SK-N-SH (cell line): ENCODE measurements around the gene S100A4. TPM values are rescaled to one million over a fixed set of nuclear protein-coding genes. Genes with fewer than 3 reads are reported as not detected.

Experiments
- CTCF ChIA-PET: fragments of 300-600, 350-600 bp; formaldehyde crosslinking; extraction: SDS; loops from one replicate; lab custom pipeline; 2021; lab: Yijun Ruan, JAX
- POLR2A ChIA-PET: fragments of 350-600 bp; sonication (Branson Sonifier 250); formaldehyde crosslinking; extraction: SDS; loops from one replicate; lab custom pipeline; 2020; ENCODE audit warnings: antibody characterized with exemption, inconsistent platforms; lab: Yijun Ruan, JAX
- DNase-seq: peaks from one replicate; pipeline ENCODE4 v3.0.0; 2012
- H2AFZ ChIP-seq: fragments of 200-600 bp; sonication (generic); 2 replicates; pipeline ENCODE4 v1.8.1; 2016; ENCODE audit warnings: antibody characterized with exemption, mild to moderate bottlenecking, low read depth
- H3F3A ChIP-seq: fragments of 200-600 bp; sonication (generic); replicated peaks from 2 replicates; pipeline ENCODE3; 2016; ENCODE audit warnings: antibody characterized with exemption, mild to moderate bottlenecking; ENCODE audit not compliant: insufficient read depth
- H3K27ac ChIP-seq, 2 experiments: fragments of 200-500 bp in 1 of 2; fragments of 200-600 bp in 1 of 2; sonication (Bioruptor generic) in 1 of 2; sonication (generic), shearing (Covaris generic) in 1 of 2; 2 replicates each; pipeline versions ENCODE4 v1.5.1 to v1.6.1; 2014 to 2016; ENCODE audit warnings: low read depth in 2 of 2, inconsistent platforms in 1 of 2, low read length in 1 of 2, mild to moderate bottlenecking in 1 of 2, mixed read lengths in 1 of 2
- H3K27me3 ChIP-seq: fragments of 200-600 bp; sonication (generic), shearing (Covaris generic); 2 replicates; pipeline ENCODE4 v1.6.1; 2016; ENCODE audit warnings: mixed run types; ENCODE audit not compliant: insufficient read depth
- H3K36me3 ChIP-seq, 2 experiments: fragments of 200-500 bp in 1 of 2; fragments of 200-600 bp in 1 of 2; sonication (Bioruptor generic) in 1 of 2; sonication (generic) in 1 of 2; replicated peaks in 1 of 2; 2 replicates each; pipeline versions ENCODE3 to v1.5.1; 2014 to 2016; ENCODE audit warnings: low read length in 1 of 2, mild to moderate bottlenecking in 1 of 2; ENCODE audit not compliant: insufficient read depth in 2 of 2, control insufficient read depth in 1 of 2
- H3K4me1 ChIP-seq, 2 experiments: fragments of 200-500 bp in 1 of 2; fragments of 200-600 bp in 1 of 2; sonication (Bioruptor generic) in 1 of 2; sonication (generic), shearing (Covaris generic) in 1 of 2; 2 replicates each; pipeline versions ENCODE4 v1.5.1 to v1.6.1; 2014 to 2016; ENCODE audit warnings: low read depth in 1 of 2, low read length in 1 of 2, mixed run types in 1 of 2; ENCODE audit not compliant: insufficient read depth in 2 of 2, control insufficient read depth in 1 of 2
- H3K4me2 ChIP-seq: fragments of 200-600 bp; sonication (generic), shearing (Covaris generic); 2 replicates; pipeline ENCODE4 v1.6.1; 2017; ENCODE audit warnings: mixed run types
- H3K4me3 ChIP-seq, 2 experiments: fragments of 200-500 bp in 1 of 2; fragments of 200-600 bp in 1 of 2; sonication (Bioruptor generic) in 1 of 2; sonication (generic), shearing (Covaris generic) in 1 of 2; 2 replicates each; pipeline versions ENCODE4 v1.5.1 to v1.8.1; 2014 to 2016; ENCODE audit warnings: low read depth in 2 of 2, inconsistent platforms in 1 of 2, low read length in 1 of 2, mild to moderate bottlenecking in 1 of 2, mixed read lengths in 1 of 2, moderate library complexity in 1 of 2
- H3K79me2 ChIP-seq: fragments of 200-600 bp; sonication (generic); 2 replicates; pipeline ENCODE4 v1.8.1; 2017; ENCODE audit warnings: mild to moderate bottlenecking; ENCODE audit not compliant: insufficient read depth
- H3K9ac ChIP-seq: fragments of 200-600 bp; sonication (generic); 2 replicates; pipeline ENCODE4 v1.6.1; 2017; ENCODE audit warnings: mixed run types
- H3K9me2 ChIP-seq: fragments of 200-600 bp; sonication (generic); 2 replicates; pipeline ENCODE4 v1.6.1; 2017; ENCODE audit warnings: mixed run types
- H3K9me3 ChIP-seq: fragments of 200-600 bp; sonication (generic); 2 replicates; pipeline ENCODE4 v1.6.1; 2017; ENCODE audit warnings: mixed run types, mild to moderate bottlenecking, moderate library complexity
- H4K20me1 ChIP-seq: fragments of 200-600 bp; sonication (generic); 2 replicates; pipeline ENCODE4 v1.6.1; 2017; ENCODE audit warnings: mild to moderate bottlenecking, mixed run types; ENCODE audit not compliant: insufficient read depth
- ELF1 ChIP-seq: IDR thresholded peaks from 2 replicates; pipeline ENCODE4 v1.4.0; 2012
- FOXJ3 ChIP-seq: sonication (generic); formaldehyde crosslinking; IDR thresholded peaks from 2 replicates; pipeline ENCODE4 v1.5.1; 2020; ENCODE audit warnings: mild to moderate bottlenecking, missing genetic modification reagents
- POLR2AphosphoS5 ChIP-seq: IDR thresholded peaks from 2 replicates; pipeline ENCODE4 v1.6.1; 2012; ENCODE audit warnings: low read depth, low read length
- RAD21 ChIP-seq: IDR thresholded peaks from 2 replicates; pipeline ENCODE4 v1.6.1; 2012; ENCODE audit warnings: mild to moderate bottlenecking, low read length
- RFX5 ChIP-seq: IDR thresholded peaks from 2 replicates; pipeline ENCODE4 v1.6.1; 2012; ENCODE audit warnings: mild to moderate bottlenecking, improper control_type of control experiment, low read length
- SMC3 ChIP-seq: IDR thresholded peaks from 2 replicates; pipeline ENCODE4 v1.6.1; 2012; ENCODE audit warnings: low read depth, low read length, improper control_type of control experiment
- WGBS: methylation state at CpG from one replicate; pipeline ENCODE4 v1.1.6; 2017; ENCODE audit warnings: low lambda C conversion rate; 5-methylcytosine and 5-hydroxymethylcytosine counted together
- polyA plus RNA-seq, 3 experiments: library from polyadenylated mRNA; depleted of rRNA; stranded (reverse); fragments of >200 nt; gene quantifications; 2 replicates each; pipeline ENCODE4 v1.2.3, GENCODE V29; 2012
- TF ChIP-seq, protein P1 (sequence below): fragments of 200-600 bp; sonication (generic); IDR thresholded peaks from 2 replicates; pipeline ENCODE4 v1.6.1; 2017; ENCODE audit warnings: antibody characterized with exemption, mild to moderate bottlenecking, moderate library complexity
- TF ChIP-seq, protein P2 (sequence below): IDR thresholded peaks from 2 replicates; pipeline ENCODE4 v1.4.0; 2012; ENCODE audit warnings: low read depth

The S100A4 gene
- polyA plus RNA-seq, 1 of the 3 experiments (the other 2 are of a cell fraction), result 25.4 TPM

DNA sequence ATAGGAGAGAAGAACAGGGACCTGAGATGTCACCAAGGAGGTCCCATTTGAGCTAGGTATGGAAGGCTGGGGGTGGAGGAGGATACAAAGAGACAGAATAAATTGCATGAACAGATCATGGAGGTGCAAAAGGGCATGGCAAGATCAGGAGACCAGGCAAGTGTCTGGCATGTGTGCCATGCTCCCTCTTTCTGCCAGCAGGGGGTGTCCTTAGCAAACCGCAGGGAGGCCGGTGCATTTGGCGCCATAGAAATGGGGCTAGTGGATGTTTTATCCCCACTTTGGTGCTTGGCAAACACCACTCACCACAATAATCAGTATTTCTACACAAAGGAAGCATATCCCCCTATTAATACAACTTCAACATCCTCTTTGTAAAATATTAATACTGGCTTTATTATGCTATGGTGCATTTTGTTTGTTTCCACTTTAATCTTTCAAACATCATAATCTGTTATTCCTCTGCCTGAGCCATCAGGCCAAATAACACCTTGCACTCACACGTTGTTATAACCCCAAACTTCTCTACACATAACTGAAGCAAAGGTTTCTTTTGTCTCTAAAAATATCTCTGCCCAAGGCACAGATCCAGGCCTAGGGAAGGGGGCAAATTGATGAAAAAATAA is 35.8 kb downstream of the S100A4 start:
- no peak overlapping the region for H3K4me2 ChIP-seq
- no peaks in the 10 kb centered on the region for H3K36me3 ChIP-seq
- peaks cover 26% of the 10 kb centered on the region for H3F3A ChIP-seq
- DNase-seq, result peak; percentile 73
- no peak overlapping the region for H3K27ac ChIP-seq
- H3K79me2 ChIP-seq, result no peaks in the 10 kb centered on the region
- H3K9me3 ChIP-seq, result no peaks in the 10 kb centered on the region
- H3K4me3 ChIP-seq, result no peak overlapping the region; a peak in 1 of 4 replicates
- no peaks in the 10 kb centered on the region for H3K27me3 ChIP-seq
- peak overlapping the region; percentile 64; the same call in 1 of the 2 replicates for H2AFZ ChIP-seq
- CTCF ChIA-PET, result interaction anchor here (0.7 to 18.0 kb wide), 36 partner anchors 8 to 245 kb away, joined by 3 to 283 read pairs (median 6); partner anchors contain the start of genes CHTOP, PGLYRP4, S100A14 and S100A16
- TF ChIP-seq RFX5 (no peak), SMC3 (peak; percentile 56), RAD21 (peak; percentile 75), POLR2AphosphoS5 (no peak)
- TF ChIP-seq, protein P1, sequence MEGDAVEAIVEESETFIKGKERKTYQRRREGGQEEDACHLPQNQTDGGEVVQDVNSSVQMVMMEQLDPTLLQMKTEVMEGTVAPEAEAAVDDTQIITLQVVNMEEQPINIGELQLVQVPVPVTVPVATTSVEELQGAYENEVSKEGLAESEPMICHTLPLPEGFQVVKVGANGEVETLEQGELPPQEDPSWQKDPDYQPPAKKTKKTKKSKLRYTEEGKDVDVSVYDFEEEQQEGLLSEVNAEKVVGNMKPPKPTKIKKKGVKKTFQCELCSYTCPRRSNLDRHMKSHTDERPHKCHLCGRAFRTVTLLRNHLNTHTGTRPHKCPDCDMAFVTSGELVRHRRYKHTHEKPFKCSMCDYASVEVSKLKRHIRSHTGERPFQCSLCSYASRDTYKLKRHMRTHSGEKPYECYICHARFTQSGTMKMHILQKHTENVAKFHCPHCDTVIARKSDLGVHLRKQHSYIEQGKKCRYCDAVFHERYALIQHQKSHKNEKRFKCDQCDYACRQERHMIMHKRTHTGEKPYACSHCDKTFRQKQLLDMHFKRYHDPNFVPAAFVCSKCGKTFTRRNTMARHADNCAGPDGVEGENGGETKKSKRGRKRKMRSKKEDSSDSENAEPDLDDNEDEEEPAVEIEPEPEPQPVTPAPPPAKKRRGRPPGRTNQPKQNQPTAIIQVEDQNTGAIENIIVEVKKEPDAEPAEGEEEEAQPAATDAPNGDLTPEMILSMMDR, result peak; percentile 74
- TF ChIP-seq, protein P2, sequence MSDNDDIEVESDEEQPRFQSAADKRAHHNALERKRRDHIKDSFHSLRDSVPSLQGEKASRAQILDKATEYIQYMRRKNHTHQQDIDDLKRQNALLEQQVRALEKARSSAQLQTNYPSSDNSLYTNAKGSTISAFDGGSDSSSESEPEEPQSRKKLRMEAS, result 0 out of 2 replicates have a peak, but pooled peaks have one; percentile 39
- no peaks in the 10 kb centered on the region for H3K9me2 ChIP-seq
- no peak overlapping the region for H3K9ac ChIP-seq
- POLR2A ChIA-PET, result interaction anchor here (0.8 kb wide), 1 partner anchor 124 kb away, joined by 3 read pairs; the partner anchor contains the start of gene CHTOP
- H4K20me1 ChIP-seq, result no peaks in the 10 kb centered on the region
- 63% methylated on average over 3 of the region's 4 CpGs for WGBS
- H3K4me1 ChIP-seq, result peaks cover 4 to 20% of the 10 kb centered on the region in 2 experiments; a peak in 3 of 4 replicates

DNA sequence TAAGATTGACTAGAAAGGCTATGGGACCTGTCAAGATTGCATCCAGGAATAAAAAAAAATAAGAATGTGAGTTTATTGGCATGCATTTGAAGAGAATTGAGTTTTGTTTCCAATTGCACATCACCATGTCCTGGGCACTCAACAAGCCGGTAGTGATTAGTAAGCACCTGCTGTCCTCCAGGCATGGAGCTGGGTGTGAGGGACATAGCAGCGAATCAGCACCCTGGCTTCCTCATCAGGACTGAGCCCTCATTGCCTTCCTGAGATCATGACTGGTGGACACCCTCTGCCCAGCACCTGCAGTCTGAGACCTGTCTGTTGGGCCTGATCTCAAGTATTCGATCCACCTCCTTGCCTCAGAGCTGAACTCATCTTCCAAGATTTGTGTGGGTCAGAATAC is 36.6 kb downstream of the S100A4 start:
- Histone ChIP-seq H4K20me1 (no peaks in the 10 kb centered on the region), H3K4me2 (no peak overlapping the region), H3K79me2 (no peaks in the 10 kb centered on the region), H2AFZ (no peak overlapping the region), H3K4me3 (no peak overlapping the region), H3K9me2 (no peaks in the 10 kb centered on the region), H3K27me3 (no peaks in the 10 kb centered on the region), H3F3A (peaks cover 26% of the 10 kb centered on the region), H3K9me3 (no peaks in the 10 kb centered on the region), H3K4me1 (peaks cover 4 to 20% of the 10 kb centered on the region in 2 experiments; a peak in 3 of 4 replicates), H3K36me3 (no peaks in the 10 kb centered on the region), H3K9ac (no peak overlapping the region), H3K27ac (no peak overlapping the region)
- ChIA-PET CTCF (interaction anchor here (0.8 to 18.0 kb wide), 10 partner anchors 11 to 169 kb away, joined by 3 to 283 read pairs (median 5); partner anchors contain the start of gene S100A14), POLR2A (no interaction called here)
- WGBS, result 86% methylated on average over 3 of the region's 3 CpGs
- no peak for TF ChIP-seq ELF1
- no peak for TF ChIP-seq FOXJ3 (CRISPR knock-in tag)
- TF ChIP-seq RAD21, result no peak
- TF ChIP-seq POLR2AphosphoS5, result no peak
- no peak for DNase-seq
